Liver (tissue), 9 donors: Measurements from ENCODE around the gene CNNM2. TPM values are rescaled to one million over a fixed set of nuclear protein-coding genes. Genes with fewer than 3 reads are reported as not detected.

ENCODE experiments used
- DNase-seq: peaks from one replicate; pipeline ENCODE4 v3.0.0-alpha.2; 2017; ENCODE audit warnings: low spot score
- H3K27ac ChIP-seq, 2 donors: one replicate each; pipeline ENCODE4 v1.7.0; 2013; ENCODE audit warnings: inconsistent platforms in 2 of 2, low read length in 2 of 2, control low read depth in 1 of 2, low read depth in 1 of 2, mild to moderate bottlenecking in 1 of 2
- H3K27me3 ChIP-seq, 4 donors: one replicate each; pipeline versions ENCODE4 v1.6.1 to v1.7.0; 2013; ENCODE audit warnings: low read length in 3 of 4, inconsistent platforms in 1 of 4, mild to moderate bottlenecking in 1 of 4, moderate library complexity in 1 of 4; ENCODE audit not compliant: control insufficient read depth in 4 of 4, insufficient read depth in 4 of 4
- H3K36me3 ChIP-seq, 4 donors: one replicate each; pipeline versions ENCODE4 v1.6.1 to v1.7.0; 2013; ENCODE audit warnings: low read length in 3 of 4, mild to moderate bottlenecking in 3 of 4, low read depth in 1 of 4, moderate library complexity in 1 of 4; ENCODE audit not compliant: control insufficient read depth in 4 of 4, insufficient read depth in 3 of 4
- H3K4me1 ChIP-seq, 4 donors: one replicate each; pipeline versions ENCODE4 v1.6.1 to v1.7.0; 2013; ENCODE audit warnings: low read length in 3 of 4, mild to moderate bottlenecking in 3 of 4, moderate library complexity in 1 of 4; ENCODE audit not compliant: control insufficient read depth in 4 of 4, insufficient read depth in 4 of 4
- H3K4me3 ChIP-seq, 3 donors: one replicate each; pipeline versions ENCODE4 v1.6.1 to v1.7.0; 2013; ENCODE audit warnings: low read length in 3 of 3, control low read depth in 1 of 3, low read depth in 1 of 3, mild to moderate bottlenecking in 1 of 3
- H3K9ac ChIP-seq, 2 donors: one replicate each; pipeline ENCODE4 v1.7.0; 2013; ENCODE audit warnings: low read length in 2 of 2, mild to moderate bottlenecking in 2 of 2, moderate library complexity in 2 of 2, control low read depth in 1 of 2, low read depth in 1 of 2
- H3K9me3 ChIP-seq, 4 donors: one replicate each; pipeline versions ENCODE4 v1.6.1 to v1.7.0; 2013; ENCODE audit warnings: low read length in 3 of 4; ENCODE audit not compliant: control insufficient read depth in 4 of 4
- CTCF ChIP-seq: fragments of 150-350 bp; IDR thresholded peaks from 2 replicates; pipeline ENCODE4 v1.5.1; 2017; ENCODE audit warnings: improper control_type of control experiment, low read depth, low read length; ENCODE audit not compliant: missing input control
- EGR1 ChIP-seq, 2 donors: IDR thresholded peaks; 2 replicates each; pipeline ENCODE4 v1.6.1; 2016 to 2018; ENCODE audit warnings: antibody characterized with exemption in 2 of 2, low read depth in 2 of 2
- FOXA1 ChIP-seq: IDR thresholded peaks from 2 replicates; pipeline ENCODE4 v1.6.1; 2016; ENCODE audit warnings: antibody characterized with exemption
- FOXA2 ChIP-seq: IDR thresholded peaks from 2 replicates; pipeline ENCODE4 v1.6.1; 2016; ENCODE audit warnings: antibody characterized with exemption
- GABPA ChIP-seq, 2 donors: IDR thresholded peaks in 1 of 2; conservative IDR thresholded peaks in 1 of 2; 2 replicates each; pipeline ENCODE4 v1.6.1; 2016; ENCODE audit warnings: antibody characterized with exemption in 2 of 2, mild to moderate bottlenecking in 1 of 2, moderate library complexity in 1 of 2
- HNF4A ChIP-seq, 2 donors: conservative IDR thresholded peaks; 2 replicates each; pipeline ENCODE4 v1.6.1; 2016; ENCODE audit warnings: antibody characterized with exemption in 2 of 2, mild to moderate bottlenecking in 2 of 2
- HNF4G ChIP-seq: IDR thresholded peaks from 2 replicates; pipeline ENCODE4 v1.6.1; 2016; ENCODE audit warnings: antibody characterized with exemption
- JUND ChIP-seq, 2 donors: IDR thresholded peaks; 2 replicates each; pipeline ENCODE4 v1.6.1; 2016; ENCODE audit warnings: antibody characterized with exemption in 2 of 2
- MAX ChIP-seq: IDR thresholded peaks from 2 replicates; pipeline ENCODE4 v1.6.1; 2016; ENCODE audit warnings: antibody characterized with exemption
- NR2F2 ChIP-seq: IDR thresholded peaks from 2 replicates; pipeline ENCODE4 v1.6.1; 2016; ENCODE audit warnings: antibody characterized with exemption
- RAD21 ChIP-seq, 2 donors: IDR thresholded peaks; 2 replicates each; pipeline ENCODE4 v1.6.1; 2016; ENCODE audit warnings: antibody characterized with exemption in 2 of 2, mild to moderate bottlenecking in 2 of 2
- RXRA ChIP-seq, 2 donors: IDR thresholded peaks; 2 replicates each; pipeline ENCODE4 v1.6.1; 2017 to 2018; ENCODE audit warnings: antibody characterized with exemption in 2 of 2, mild to moderate bottlenecking in 1 of 2
- SP1 ChIP-seq: IDR thresholded peaks from 2 replicates; pipeline ENCODE4 v1.6.1; 2018; ENCODE audit warnings: antibody characterized with exemption, mild to moderate bottlenecking
- TAF1 ChIP-seq: conservative IDR thresholded peaks from 2 replicates; pipeline ENCODE4 v1.6.1; 2016; ENCODE audit warnings: antibody characterized with exemption, mild to moderate bottlenecking
- YY1 ChIP-seq: IDR thresholded peaks from 2 replicates; pipeline ENCODE4 v1.6.1; 2016; ENCODE audit warnings: antibody characterized with exemption, mild to moderate bottlenecking
- WGBS: extraction: QIAGEN DNeasy Blood & Tissue Kit; methylation state at CpG from one replicate; pipeline ENCODE4 v1.1.7; 2013; 5-methylcytosine and 5-hydroxymethylcytosine counted together
- polyA plus RNA-seq, 2 donors: library from polyadenylated mRNA; stranded (reverse) in 1 of 2; unstranded in 1 of 2; fragments of 200-250 nt in 1 of 2; fragments of >200 nt in 1 of 2; fragmentation: Nextera tagmentation in 1 of 2; extraction: Ambion mirVana in 1 of 2; gene quantifications; one replicate each; pipeline versions ENCODE4 v1.2.1 to v1.2.3, GENCODE V29; 2013 to 2015
- total RNA-seq, 2 donors: library from RNA; depleted of rRNA; stranded (reverse); fragments of >200 nt; gene quantifications; one replicate each; pipeline ENCODE4 v1.2.3, GENCODE V29; 2014
- TF ChIP-seq, protein P1 (sequence below): IDR thresholded peaks from 2 replicates; pipeline ENCODE4 v1.6.1; 2016; ENCODE audit warnings: antibody characterized with exemption
- TF ChIP-seq, protein P2 (sequence below): IDR thresholded peaks from 2 replicates; pipeline ENCODE4 v1.6.1; 2016; ENCODE audit warnings: antibody characterized with exemption, mild to moderate bottlenecking
- TF ChIP-seq, protein P3 (sequence below): IDR thresholded peaks from 2 replicates; pipeline ENCODE4 v1.6.1; 2016; ENCODE audit warnings: antibody characterized with exemption
- donor health status: healthy.
- donor health status: healthy.
- donor health status: healthy.
- donor health status: healthy.
- donor health status: healthy.

CNNM2 gene
- total and polyA plus RNA-seq, 4 donors: 2.0 to 10.8 (median 6.9) TPM

- TF ChIP-seq MAX (no peak), FOXA1 (no peak), HNF4A (conservative IDR thresholded peaks at IDR 0.05) (no peak), TAF1 (no peak), YY1 (no peak), SP1 (no peak), EGR1 (IDR thresholded peaks at IDR 0.05; ENCODE audit: low read depth in 2 of 2) (no peak), HNF4G (no peak), RAD21 (IDR thresholded peaks at IDR 0.05) (no peak)
Measured at GRCh38 chr10:102880256-102880655, 37.8 kb upstream of the CNNM2 start (continued).

GRCh38 chr10:102888048-102888447 lies 30.0 kb upstream of the CNNM2 start:
- Histone ChIP-seq H3K4me1 (no peaks in the 10 kb centered on the region), H3K27me3 (no peaks in the 10 kb centered on the region), H3K9ac (no peak overlapping the region), H3K9me3 (no peaks in the 10 kb centered on the region), H3K36me3 (peaks cover 3 to 13% (median 7%) of the 10 kb centered on the region in 4 donors), H3K27ac (no peak overlapping the region), H3K4me3 (no peak overlapping the region)
- TF ChIP-seq FOXA1: no peak
- TF ChIP-seq MAX: no peak
- no peak for TF ChIP-seq HNF4G
- TF ChIP-seq SP1: no peak
- TF ChIP-seq TAF1: no peak
- no peak for TF ChIP-seq EGR1 (IDR thresholded peaks at IDR 0.05; ENCODE audit: low read depth in 2 of 2)
- no peak for TF ChIP-seq FOXA2
- no peak for TF ChIP-seq RAD21 (IDR thresholded peaks at IDR 0.05)
- no peak for TF ChIP-seq YY1
- TF ChIP-seq, protein P1, sequence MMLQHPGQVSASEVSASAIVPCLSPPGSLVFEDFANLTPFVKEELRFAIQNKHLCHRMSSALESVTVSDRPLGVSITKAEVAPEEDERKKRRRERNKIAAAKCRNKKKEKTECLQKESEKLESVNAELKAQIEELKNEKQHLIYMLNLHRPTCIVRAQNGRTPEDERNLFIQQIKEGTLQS: no peak
- TF ChIP-seq, protein P2, sequence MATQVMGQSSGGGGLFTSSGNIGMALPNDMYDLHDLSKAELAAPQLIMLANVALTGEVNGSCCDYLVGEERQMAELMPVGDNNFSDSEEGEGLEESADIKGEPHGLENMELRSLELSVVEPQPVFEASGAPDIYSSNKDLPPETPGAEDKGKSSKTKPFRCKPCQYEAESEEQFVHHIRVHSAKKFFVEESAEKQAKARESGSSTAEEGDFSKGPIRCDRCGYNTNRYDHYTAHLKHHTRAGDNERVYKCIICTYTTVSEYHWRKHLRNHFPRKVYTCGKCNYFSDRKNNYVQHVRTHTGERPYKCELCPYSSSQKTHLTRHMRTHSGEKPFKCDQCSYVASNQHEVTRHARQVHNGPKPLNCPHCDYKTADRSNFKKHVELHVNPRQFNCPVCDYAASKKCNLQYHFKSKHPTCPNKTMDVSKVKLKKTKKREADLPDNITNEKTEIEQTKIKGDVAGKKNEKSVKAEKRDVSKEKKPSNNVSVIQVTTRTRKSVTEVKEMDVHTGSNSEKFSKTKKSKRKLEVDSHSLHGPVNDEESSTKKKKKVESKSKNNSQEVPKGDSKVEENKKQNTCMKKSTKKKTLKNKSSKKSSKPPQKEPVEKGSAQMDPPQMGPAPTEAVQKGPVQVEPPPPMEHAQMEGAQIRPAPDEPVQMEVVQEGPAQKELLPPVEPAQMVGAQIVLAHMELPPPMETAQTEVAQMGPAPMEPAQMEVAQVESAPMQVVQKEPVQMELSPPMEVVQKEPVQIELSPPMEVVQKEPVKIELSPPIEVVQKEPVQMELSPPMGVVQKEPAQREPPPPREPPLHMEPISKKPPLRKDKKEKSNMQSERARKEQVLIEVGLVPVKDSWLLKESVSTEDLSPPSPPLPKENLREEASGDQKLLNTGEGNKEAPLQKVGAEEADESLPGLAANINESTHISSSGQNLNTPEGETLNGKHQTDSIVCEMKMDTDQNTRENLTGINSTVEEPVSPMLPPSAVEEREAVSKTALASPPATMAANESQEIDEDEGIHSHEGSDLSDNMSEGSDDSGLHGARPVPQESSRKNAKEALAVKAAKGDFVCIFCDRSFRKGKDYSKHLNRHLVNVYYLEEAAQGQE: no peak
- TF ChIP-seq RXRA (IDR thresholded peaks at IDR 0.05): no peak
- TF ChIP-seq, protein P3, sequence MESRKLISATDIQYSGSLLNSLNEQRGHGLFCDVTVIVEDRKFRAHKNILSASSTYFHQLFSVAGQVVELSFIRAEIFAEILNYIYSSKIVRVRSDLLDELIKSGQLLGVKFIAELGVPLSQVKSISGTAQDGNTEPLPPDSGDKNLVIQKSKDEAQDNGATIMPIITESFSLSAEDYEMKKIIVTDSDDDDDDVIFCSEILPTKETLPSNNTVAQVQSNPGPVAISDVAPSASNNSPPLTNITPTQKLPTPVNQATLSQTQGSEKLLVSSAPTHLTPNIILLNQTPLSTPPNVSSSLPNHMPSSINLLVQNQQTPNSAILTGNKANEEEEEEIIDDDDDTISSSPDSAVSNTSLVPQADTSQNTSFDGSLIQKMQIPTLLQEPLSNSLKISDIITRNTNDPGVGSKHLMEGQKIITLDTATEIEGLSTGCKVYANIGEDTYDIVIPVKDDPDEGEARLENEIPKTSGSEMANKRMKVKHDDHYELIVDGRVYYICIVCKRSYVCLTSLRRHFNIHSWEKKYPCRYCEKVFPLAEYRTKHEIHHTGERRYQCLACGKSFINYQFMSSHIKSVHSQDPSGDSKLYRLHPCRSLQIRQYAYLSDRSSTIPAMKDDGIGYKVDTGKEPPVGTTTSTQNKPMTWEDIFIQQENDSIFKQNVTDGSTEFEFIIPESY: no peak
- no peak for TF ChIP-seq GABPA (IDR thresholded peaks at IDR 0.05 in 1 of 2, conservative IDR thresholded peaks at IDR 0.05 in 1 of 2)
- no peak for TF ChIP-seq NR2F2
- TF ChIP-seq CTCF: no peak
- TF ChIP-seq HNF4A (conservative IDR thresholded peaks at IDR 0.05): no peak
- no peak for TF ChIP-seq JUND (IDR thresholded peaks at IDR 0.05)
- no peak for DNase-seq
- WGBS: 98% methylated on average over 1 of the region's 1 CpG
